ENCODE measurements around the gene GCSAM.

The GCSAM gene

DNA sequence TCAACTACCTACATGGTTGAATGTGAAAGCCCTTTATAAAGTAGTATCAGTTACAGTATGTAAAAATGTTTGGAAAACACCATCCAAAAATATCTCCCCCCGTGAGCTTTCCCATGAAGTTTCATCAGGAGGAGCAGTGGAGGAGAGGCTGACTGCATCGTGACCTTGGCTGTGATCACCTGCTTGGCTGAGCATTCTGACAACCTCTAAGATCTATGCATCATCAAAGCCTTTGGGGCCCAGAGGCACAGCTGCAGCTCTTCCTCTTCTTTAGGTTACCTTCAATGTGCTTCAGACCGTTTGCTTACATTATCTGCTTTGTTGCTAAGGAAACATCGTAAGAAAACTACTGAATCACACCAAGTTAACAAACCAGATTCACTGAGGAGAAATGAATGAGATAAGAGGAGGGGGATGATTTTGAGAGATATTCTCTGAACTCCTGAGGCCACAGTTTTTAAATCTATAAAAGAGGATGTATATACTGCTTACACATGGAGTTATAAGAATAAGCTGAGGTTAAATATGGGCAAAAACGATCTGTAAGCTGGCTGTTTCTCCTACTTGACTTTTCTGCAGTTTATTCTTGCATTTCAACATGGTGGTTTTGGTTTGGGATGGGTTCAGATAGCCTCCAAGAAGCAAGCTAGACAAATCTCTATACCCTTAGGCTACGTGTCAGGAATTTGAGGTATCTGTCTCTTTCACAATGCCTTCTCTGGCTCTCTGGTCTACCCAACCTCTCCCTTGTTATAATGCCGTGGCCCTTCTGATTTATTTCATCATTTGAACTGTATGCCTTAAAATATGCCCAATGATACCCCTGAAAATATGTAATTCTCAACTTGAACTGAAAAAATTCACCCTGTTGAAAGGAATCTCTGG lies 4.0 kb downstream of the GCSAM start:
- DNase-seq, result peak; percentile 81 to 85

DNA sequence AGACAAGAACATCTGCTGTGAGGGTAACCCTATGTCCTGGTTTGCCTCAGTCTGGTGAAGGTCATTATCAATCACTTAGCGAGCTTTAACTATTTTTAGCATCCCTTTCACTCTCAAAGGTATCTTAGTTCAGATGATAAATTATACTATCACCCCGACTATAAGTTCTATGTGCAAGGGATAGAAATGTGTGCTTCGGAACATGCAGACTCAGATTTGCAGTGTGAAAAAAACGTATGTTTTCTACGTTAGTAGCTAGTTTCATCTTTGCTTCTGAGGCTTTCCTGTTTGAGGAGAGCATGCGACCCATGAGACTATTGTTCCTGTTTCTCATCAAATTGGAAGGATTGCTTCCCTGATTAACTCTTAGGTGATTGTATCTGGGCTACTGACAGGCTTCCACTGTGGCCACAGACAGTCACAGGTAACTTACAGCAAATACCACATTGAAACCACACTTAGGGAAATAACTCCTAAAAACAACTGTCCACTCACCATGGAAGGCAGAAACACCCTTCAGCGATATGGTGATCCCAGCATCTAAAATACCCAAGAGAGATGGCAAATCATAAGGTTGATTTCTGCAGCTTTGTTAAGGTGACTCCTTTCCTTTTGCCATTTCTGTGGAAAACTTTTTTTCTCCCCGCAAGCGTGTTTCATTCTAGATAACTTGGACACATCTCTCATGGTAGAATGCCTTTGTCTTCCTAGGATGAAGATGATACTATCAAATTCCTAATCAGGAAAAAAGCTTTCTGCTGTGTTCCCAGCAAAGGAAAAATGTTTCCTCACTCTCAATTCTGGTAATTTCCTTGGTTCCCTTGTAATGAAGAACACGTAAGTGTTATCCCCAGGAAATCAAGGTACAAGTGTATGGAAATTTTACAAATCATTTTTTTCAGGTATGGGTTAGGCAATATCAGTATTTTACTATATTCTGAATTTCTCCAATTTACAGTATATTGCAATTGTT lies 5.2 kb downstream of the GCSAM start:
- DNase-seq, result peak in 1 of 2 donors; percentile 41

GRCh38 chr3:112126511-112126911 lies 6.5 kb downstream of the GCSAM start:
- peak in 1 of 2 donors; percentile 45 for DNase-seq

GRCh38 chr3:112124907-112125607 lies 8.0 kb downstream of the GCSAM start:
- no peak for DNase-seq

GRCh38 chr3:112123548-112123947 lies 9.5 kb downstream of the GCSAM start:
- no peak for DNase-seq

GRCh38 chr3:112122870-112123269 lies 10.2 kb downstream of the GCSAM start:
- DNase-seq, result no peak

GRCh38 chr3:112121577-112122547 lies 11.2 kb downstream of the GCSAM start:
- no peak for DNase-seq

GRCh38 chr3:112119962-112120836 lies 12.8 kb downstream of the GCSAM start:
- DNase-seq, result peak in 1 of 2 donors; percentile 40

GRCh38 chr3:112117841-112118571 lies 15.0 kb downstream of the GCSAM start:
- peak in 1 of 2 donors; percentile 32 for DNase-seq

- no peak for DNase-seq
These were observed 15.6 kb downstream of the GCSAM start for GRCh38 chr3:112117415-112117814.

DNA sequence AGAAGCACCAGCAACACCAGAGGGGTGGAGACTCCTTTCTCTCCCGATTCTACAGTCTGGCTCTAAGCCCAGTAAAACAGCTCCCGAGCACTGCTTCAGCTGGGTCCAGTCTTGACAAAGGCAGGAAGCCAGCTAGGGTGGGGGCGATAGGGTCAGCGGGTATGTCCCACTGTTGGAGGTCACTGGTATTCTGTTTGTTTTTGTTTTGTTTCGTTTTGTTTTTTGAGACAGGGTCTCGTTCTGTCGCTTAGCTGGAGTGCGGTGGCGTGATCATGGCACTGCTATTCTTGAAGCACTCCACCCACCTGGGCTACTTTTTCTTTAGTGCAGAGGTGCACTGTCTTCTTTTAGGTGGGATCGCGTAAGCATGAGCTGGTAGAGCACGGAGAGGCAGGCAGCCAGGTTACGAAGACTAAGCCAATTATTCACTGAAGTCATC lies 16.3 kb downstream of the GCSAM start:
- DNase-seq, result no peak

DNA sequence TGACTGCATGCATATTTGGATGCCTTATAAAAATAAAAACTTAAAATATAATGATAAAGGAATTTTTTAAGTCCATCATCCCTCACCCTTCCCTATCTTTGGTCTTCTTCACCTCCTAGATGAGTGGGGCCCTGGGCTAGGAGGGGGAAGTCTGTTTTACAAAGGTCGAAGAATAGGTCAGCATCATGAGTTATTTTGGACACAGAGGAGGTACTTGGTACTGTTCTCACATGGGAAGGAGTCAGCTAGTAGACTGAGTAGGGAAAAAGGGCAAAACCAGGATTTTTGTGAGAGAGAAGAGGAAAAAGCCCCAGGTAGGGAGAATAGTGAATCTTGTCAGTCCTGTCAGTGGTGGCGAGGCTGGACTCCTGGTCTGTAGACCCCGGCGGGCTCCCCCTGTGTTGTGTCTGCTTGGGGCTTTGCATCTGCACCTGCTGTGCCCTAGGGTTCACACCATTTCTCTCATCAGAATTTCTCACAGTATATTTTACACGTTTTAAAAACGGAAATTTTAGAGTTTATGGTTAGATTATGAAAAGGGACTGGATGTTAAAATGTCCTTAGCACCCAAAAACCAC lies 17.2 kb downstream of the GCSAM start:
- DNase-seq, result no peak

GRCh38 chr3:112115161-112115739 lies 17.8 kb downstream of the GCSAM start:
- DNase-seq, result no peak

GRCh38 chr3:112114576-112115160 lies 18.4 kb downstream of the GCSAM start:
- DNase-seq, result no peak

GRCh38 chr3:112111785-112112402 lies 21.2 kb downstream of the GCSAM start:
- peak; percentile 73 to 82 for DNase-seq

DNA sequence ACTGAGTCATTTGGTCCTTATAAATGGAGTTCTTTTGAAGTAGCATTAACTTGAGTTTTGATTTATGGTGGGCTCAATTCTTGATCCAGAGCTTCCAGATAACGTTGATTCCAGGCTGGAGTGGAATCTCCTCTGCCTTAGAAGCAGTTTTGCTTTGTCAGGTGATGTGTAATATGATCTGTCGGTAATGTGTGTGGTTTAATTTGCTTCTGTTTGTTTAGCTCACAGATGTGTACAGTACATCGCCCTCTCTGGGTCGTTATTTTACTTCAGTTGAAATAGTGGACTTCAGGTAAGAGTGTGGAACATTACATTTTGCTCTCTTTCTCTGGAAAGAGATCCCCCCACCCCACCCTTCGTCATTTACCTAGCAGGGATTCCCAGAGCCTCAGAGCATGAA lies 23.7 kb downstream of the GCSAM start:
- DNase-seq, result no peak

DNA sequence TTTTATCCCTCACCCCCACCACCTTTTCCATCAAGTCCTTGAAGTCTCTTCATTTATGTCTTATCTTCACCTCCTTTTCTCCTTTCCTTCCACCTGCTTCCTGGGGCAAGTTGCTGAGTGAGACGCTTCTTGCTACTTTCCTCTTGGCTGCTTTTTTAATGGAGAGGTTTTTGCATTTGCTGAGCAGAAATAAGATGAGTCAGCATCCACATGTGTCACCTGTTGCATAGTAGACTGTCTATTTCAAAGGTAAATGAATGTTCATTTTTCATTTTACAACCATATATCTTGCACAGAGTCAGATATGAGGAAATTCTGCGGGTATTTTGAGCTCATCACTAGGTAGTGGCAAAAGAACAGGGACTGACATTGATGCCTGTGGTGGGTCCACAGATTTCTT lies 28.3 kb downstream of the GCSAM start:
- DNase-seq, result no peak

- DNase-seq, result no peak
These were observed 31.1 kb downstream of the GCSAM start for GRCh38 chr3:112101916-112102315.
